HEK293T (cell line): ENCODE data around the gene AP2A1.

Source experiments
- ELF4 ChIP-seq: fragments of 450-650 bp; IDR thresholded peaks from 2 replicates; pipeline ENCODE4 v1.6.1; 2017; ENCODE audit warnings: antibody characterized with exemption
- FOXM1 ChIP-seq: fragments of 450-650 bp; IDR thresholded peaks from 2 replicates; pipeline ENCODE4 v1.6.1; 2017; ENCODE audit warnings: mild to moderate bottlenecking, borderline replicate concordance

- TF ChIP-seq ELF4: no peak
- TF ChIP-seq FOXM1: no peak
Measured at GRCh38 chr19:49856574-49857021, 89.8 kb downstream of the AP2A1 start.
